DMS114 treated with DMSO at 0.1 percent for 48 hours (cell line): Measurements from ENCODE around the gene PEX6.
"Not testable (repeated sequence)": the region's sequence is repeated elsewhere in the genome, so short reads cannot be mapped to it uniquely, and the experiment has no call there.

Experiments used
- DNase-seq: peaks from one replicate; lab custom pipeline; 2025; ENCODE audit not compliant: unreplicated experiment; lab: John Stamatoyannopoulos, UW

The PEX6 gene

GRCh38 chr6:43001843-43002242 is 22.9 kb upstream of the PEX6 start:
- no peak for DNase-seq

- not testable (repeated sequence) for DNase-seq
These were observed 19.2 kb upstream of the PEX6 start for GRCh38 chr6:42998205-42998604.

- DNase-seq: no peak
These were observed 17.5 kb upstream of the PEX6 start for GRCh38 chr6:42996513-42996912.

GRCh38 chr6:42993445-42993844 is 14.5 kb upstream of the PEX6 start:
- DNase-seq: no peak

GRCh38 chr6:42989923-42990322 is 10.9 kb upstream of the PEX6 start:
- DNase-seq: no peak

- DNase-seq: no peak
These were observed 9.6 kb upstream of the PEX6 start for GRCh38 chr6:42988486-42989020.

- DNase-seq: no peak
These were observed 8.8 kb upstream of the PEX6 start for GRCh38 chr6:42987533-42988451.

GRCh38 chr6:42984924-42985475 is 6.0 kb upstream of the PEX6 start:
- DNase-seq: no peak

GRCh38 chr6:42984001-42984923 is 5.3 kb upstream of the PEX6 start, which contains the start of gene PPP2R5D:
TSS of gene PPP2R5D (plus strand) at chr6:42984570. CDS start at chr6:42984678, 108 bp downstream.
- peak; percentile 100 for DNase-seq

- DNase-seq: no peak
These were observed 2.9 kb upstream of the PEX6 start for GRCh38 chr6:42981836-42982235.

GRCh38 chr6:42979523-42980177 is 669 bp upstream of the PEX6 start:
- DNase-seq: peak; percentile 64

GRCh38 chr6:42978487-42978838 is 518 bp downstream of the PEX6 start:
- DNase-seq: no peak

- DNase-seq: no peak
These were observed 4.0 kb downstream of the PEX6 start for GRCh38 chr6:42974919-42975505.

- DNase-seq: no peak
These were observed 5.1 kb downstream of the PEX6 start for GRCh38 chr6:42973926-42974325.

GRCh38 chr6:42971746-42972327 is 7.1 kb downstream of the PEX6 start:
- no peak for DNase-seq

- DNase-seq: no peak
These were observed 7.9 kb downstream of the PEX6 start for GRCh38 chr6:42970871-42971612.

- no peak for DNase-seq
These were observed 9.0 kb downstream of the PEX6 start for GRCh38 chr6:42969934-42970333.

GRCh38 chr6:42969431-42969830 is 9.6 kb downstream of the PEX6 start:
- DNase-seq: no peak

GRCh38 chr6:42968783-42969182 is 10.2 kb downstream of the PEX6 start:
- DNase-seq: no peak
